Mesenchymal stem cell (in vitro differentiated cells and primary cell): ENCODE results near the gene HNRNPH1.

Experiments used
- DNase-seq: peaks from one replicate; pipeline ENCODE4 v3.0.0-alpha.2; 2013
- H2AFZ ChIP-seq: one replicate; pipeline ENCODE4 v1.6.1; 2013; ENCODE audit warnings: low read depth, mild to moderate bottlenecking, control low read depth, inconsistent platforms, low read length, moderate library complexity
- H2AK5ac ChIP-seq: 2 replicates; pipeline ENCODE4 v1.6.1; 2013; ENCODE audit warnings: low read length, moderate library complexity, mild to moderate bottlenecking, inconsistent platforms; ENCODE audit not compliant: severe bottlenecking
- H2BK120ac ChIP-seq: one replicate; pipeline ENCODE4 v1.6.1; 2013; ENCODE audit warnings: low read depth, mild to moderate bottlenecking, inconsistent platforms, low read length, moderate library complexity
- H2BK12ac ChIP-seq, 2 experiments: one replicate each; pipeline ENCODE4 v1.6.1; 2013; ENCODE audit warnings: inconsistent platforms in 2 of 2, low read length in 2 of 2, mild to moderate bottlenecking in 2 of 2, moderate library complexity in 2 of 2, control low read depth in 1 of 2
- H2BK15ac ChIP-seq: one replicate; pipeline ENCODE4 v1.6.1; 2013; ENCODE audit warnings: mild to moderate bottlenecking, low read depth, inconsistent platforms; ENCODE audit not compliant: poor library complexity, severe bottlenecking
- H2BK5ac ChIP-seq: 2 replicates; pipeline ENCODE4 v1.6.1; 2013; ENCODE audit warnings: low read depth, mild to moderate bottlenecking, low read length, control low read depth, inconsistent platforms; ENCODE audit not compliant: poor library complexity, severe bottlenecking
- H3K14ac ChIP-seq, 2 experiments: one replicate each; pipeline ENCODE4 v1.6.1; 2013; ENCODE audit warnings: inconsistent platforms in 2 of 2, low read length in 2 of 2, control low read depth in 1 of 2, mild to moderate bottlenecking in 1 of 2, moderate library complexity in 1 of 2
- H3K18ac ChIP-seq, 2 experiments: one replicate each; pipeline ENCODE4 v1.6.1; 2013; ENCODE audit warnings: inconsistent platforms in 2 of 2, low read length in 2 of 2, control low read depth in 1 of 2, low read depth in 1 of 2, mild to moderate bottlenecking in 1 of 2
- H3K23ac ChIP-seq, 2 experiments: one replicate each; pipeline ENCODE4 v1.6.1; 2013; ENCODE audit warnings: inconsistent platforms in 2 of 2, low read length in 2 of 2, mild to moderate bottlenecking in 2 of 2, moderate library complexity in 2 of 2, control low read depth in 1 of 2
- H3K27ac ChIP-seq: 2 replicates; pipeline ENCODE4 v1.5.1; 2013; ENCODE audit warnings: mild to moderate bottlenecking, moderate library complexity, low read length, control low read depth, inconsistent platforms; ENCODE audit not compliant: poor library complexity, severe bottlenecking
- H3K27me3 ChIP-seq, 2 experiments: 2 replicates each; pipeline versions ENCODE4 v1.6.1 to v1.7.0; 2013; ENCODE audit warnings: low read length in 2 of 2, mild to moderate bottlenecking in 2 of 2, moderate library complexity in 2 of 2, control low read depth in 1 of 2, inconsistent platforms in 1 of 2; ENCODE audit not compliant: control insufficient read depth in 1 of 2, insufficient read depth in 1 of 2
- H3K36me3 ChIP-seq, 2 experiments: 2 replicates each; pipeline versions ENCODE4 v1.6.1 to v1.7.0; 2013; ENCODE audit warnings: low read length in 2 of 2, control low read depth in 1 of 2, inconsistent platforms in 1 of 2, low read depth in 1 of 2, mild to moderate bottlenecking in 1 of 2; ENCODE audit not compliant: insufficient read depth in 2 of 2, control insufficient read depth in 1 of 2
- H3K4ac ChIP-seq, 2 experiments: one replicate each; pipeline ENCODE4 v1.6.1; 2013; ENCODE audit warnings: inconsistent platforms in 2 of 2, low read length in 2 of 2, mild to moderate bottlenecking in 2 of 2, moderate library complexity in 2 of 2, control low read depth in 1 of 2, low read depth in 1 of 2
- H3K4me1 ChIP-seq: 2 replicates; pipeline ENCODE4 v1.6.1; 2013; ENCODE audit warnings: low read depth, low read length, control low read depth; ENCODE audit not compliant: control insufficient read depth, insufficient read depth
- H3K4me2 ChIP-seq: 2 replicates; pipeline ENCODE4 v1.6.1; 2013; ENCODE audit warnings: low read length, mild to moderate bottlenecking, inconsistent platforms; ENCODE audit not compliant: poor library complexity, severe bottlenecking
- H3K4me3 ChIP-seq, 2 experiments: 2 replicates each; pipeline versions ENCODE4 v1.5.1 to v1.7.0; 2013; ENCODE audit warnings: low read length in 2 of 2, mild to moderate bottlenecking in 2 of 2, control low read depth in 1 of 2, low read depth in 1 of 2; ENCODE audit not compliant: insufficient read depth in 1 of 2
- H3K79me1 ChIP-seq: replicated peaks from 2 replicates; pipeline ENCODE4 v1.6.1; 2013; ENCODE audit warnings: mild to moderate bottlenecking, control low read depth, low read length, inconsistent platforms; ENCODE audit not compliant: poor library complexity, severe bottlenecking
- H3K9ac ChIP-seq: 2 replicates; pipeline ENCODE4 v1.7.0; 2013; ENCODE audit warnings: mild to moderate bottlenecking, low read length, moderate library complexity
- H3K9me3 ChIP-seq: 2 replicates; pipeline ENCODE4 v1.7.0; 2013; ENCODE audit warnings: mild to moderate bottlenecking, low read length; ENCODE audit not compliant: control insufficient read depth
- H4K8ac ChIP-seq: one replicate; pipeline ENCODE4 v1.6.1; 2013; ENCODE audit warnings: inconsistent platforms, mild to moderate bottlenecking, low read length, moderate library complexity
- H4K91ac ChIP-seq: one replicate; pipeline ENCODE4 v1.6.1; 2013; ENCODE audit warnings: mild to moderate bottlenecking, low read length, inconsistent platforms
- WGBS: methylation state at CpG from one replicate; pipeline ENCODE4 v1.1.7; 2013; ENCODE audit warnings: mixed read lengths; 5-methylcytosine and 5-hydroxymethylcytosine counted together

HNRNPH1 gene

GRCh38 chr5:179596421-179596820 is 27.1 kb downstream of the HNRNPH1 start:
- Histone ChIP-seq H3K27ac (no peak overlapping the region), H3K4me2 (no peak overlapping the region), H2BK15ac (no peak overlapping the region), H3K9ac (no peak overlapping the region), H3K18ac (no peak overlapping the region), H3K79me1 (peaks cover 13% of the 10 kb centered on the region), H3K4ac (no peak overlapping the region), H4K91ac (no peak overlapping the region), H2BK5ac (no peak overlapping the region), H3K27me3 (no peaks in the 10 kb centered on the region), H3K4me3 (no peak overlapping the region), H2AK5ac (no peak overlapping the region), H3K9me3 (no peaks in the 10 kb centered on the region), H2BK120ac (no peak overlapping the region), H2AFZ (no peak overlapping the region), H3K23ac (no peak overlapping the region), H3K14ac (no peak overlapping the region), H4K8ac (no peak overlapping the region), H3K4me1 (peaks cover 2% of the 10 kb centered on the region), H2BK12ac (no peak overlapping the region), H3K36me3 (peaks cover 73 to 90% of the 10 kb centered on the region in 2 experiments)
- 91% methylated on average over 11 of the region's 13 CpGs for WGBS
- no peak for DNase-seq

- Histone ChIP-seq H3K4ac (no peak overlapping the region), H4K8ac (no peak overlapping the region), H2BK5ac (no peak overlapping the region), H3K9me3 (no peaks in the 10 kb centered on the region), H3K27ac (no peak overlapping the region), H3K4me1 (peaks cover 2% of the 10 kb centered on the region), H3K4me2 (no peak overlapping the region), H3K18ac (no peak overlapping the region), H3K23ac (no peak overlapping the region), H3K79me1 (peaks cover 13% of the 10 kb centered on the region), H3K27me3 (no peaks in the 10 kb centered on the region), H2BK120ac (no peak overlapping the region), H2BK12ac (no peak overlapping the region), H3K4me3 (no peak overlapping the region), H4K91ac (no peak overlapping the region), H2BK15ac (no peak overlapping the region), H2AK5ac (no peak overlapping the region), H3K9ac (no peak overlapping the region), H3K36me3 (peaks cover 69 to 89% of the 10 kb centered on the region in 2 experiments), H2AFZ (no peak overlapping the region), H3K14ac (no peak overlapping the region)
- WGBS, result 20% methylated on average over 6 of the region's 6 CpGs
- DNase-seq, result peak; percentile 81
Measured at GRCh38 chr5:179595916-179596315, 27.6 kb downstream of the HNRNPH1 start.

GRCh38 chr5:179588166-179588565 is 35.3 kb downstream of the HNRNPH1 start:
- H3K18ac ChIP-seq, result no peak overlapping the region
- H3K27ac ChIP-seq, result no peak overlapping the region
- H3K14ac ChIP-seq, result no peak overlapping the region
- H3K4me3 ChIP-seq, result no peak overlapping the region
- H2BK120ac ChIP-seq, result no peak overlapping the region
- H4K91ac ChIP-seq, result no peak overlapping the region
- H3K4me1 ChIP-seq, result peaks cover 3% of the 10 kb centered on the region
- no peaks in the 10 kb centered on the region for H3K27me3 ChIP-seq
- no peak overlapping the region for H4K8ac ChIP-seq
- no peak overlapping the region for H2BK5ac ChIP-seq
- H3K36me3 ChIP-seq, result peaks cover 39 to 74% of the 10 kb centered on the region in 2 experiments
- H3K9me3 ChIP-seq, result no peaks in the 10 kb centered on the region
- H2BK12ac ChIP-seq, result no peak overlapping the region
- no peak overlapping the region for H2AFZ ChIP-seq
- H3K79me1 ChIP-seq, result peaks cover 11% of the 10 kb centered on the region
- no peak overlapping the region for H3K9ac ChIP-seq
- H2AK5ac ChIP-seq, result no peak overlapping the region
- no peak overlapping the region for H3K23ac ChIP-seq
- H2BK15ac ChIP-seq, result no peak overlapping the region
- H3K4me2 ChIP-seq, result no peak overlapping the region
- 83% methylated on average over 1 of the region's 3 CpGs for WGBS
- peak; percentile 40 for DNase-seq
- H3K4ac ChIP-seq, result no peak overlapping the region

GRCh38 chr5:179585941-179586401 is 37.5 kb downstream of the HNRNPH1 start:
- no peak overlapping the region for H2BK120ac ChIP-seq
- H3K23ac ChIP-seq, result no peak overlapping the region
- WGBS, result 90% methylated on average over 7 of the region's 9 CpGs
- H3K9ac ChIP-seq, result no peak overlapping the region
- H3K27me3 ChIP-seq, result no peaks in the 10 kb centered on the region
- no peak overlapping the region for H4K8ac ChIP-seq
- H2BK5ac ChIP-seq, result no peak overlapping the region
- H2BK12ac ChIP-seq, result no peak overlapping the region
- no peak overlapping the region for H2AFZ ChIP-seq
- peaks cover 17% of the 10 kb centered on the region for H3K79me1 ChIP-seq
- no peak overlapping the region for H3K4me3 ChIP-seq
- no peak overlapping the region for H2AK5ac ChIP-seq
- no peak overlapping the region for H3K27ac ChIP-seq
- no peak overlapping the region for H3K14ac ChIP-seq
- no peak for DNase-seq
- H3K4ac ChIP-seq, result no peak overlapping the region
- H4K91ac ChIP-seq, result no peak overlapping the region
- H3K18ac ChIP-seq, result no peak overlapping the region
- peaks cover 47 to 74% of the 10 kb centered on the region in 2 experiments for H3K36me3 ChIP-seq
- peaks cover 3% of the 10 kb centered on the region for H3K4me1 ChIP-seq
- no peak overlapping the region for H2BK15ac ChIP-seq
- no peak overlapping the region for H3K4me2 ChIP-seq
- no peaks in the 10 kb centered on the region for H3K9me3 ChIP-seq
